Measurements from ENCODE around the gene KRTAP12-2.

DNA sequence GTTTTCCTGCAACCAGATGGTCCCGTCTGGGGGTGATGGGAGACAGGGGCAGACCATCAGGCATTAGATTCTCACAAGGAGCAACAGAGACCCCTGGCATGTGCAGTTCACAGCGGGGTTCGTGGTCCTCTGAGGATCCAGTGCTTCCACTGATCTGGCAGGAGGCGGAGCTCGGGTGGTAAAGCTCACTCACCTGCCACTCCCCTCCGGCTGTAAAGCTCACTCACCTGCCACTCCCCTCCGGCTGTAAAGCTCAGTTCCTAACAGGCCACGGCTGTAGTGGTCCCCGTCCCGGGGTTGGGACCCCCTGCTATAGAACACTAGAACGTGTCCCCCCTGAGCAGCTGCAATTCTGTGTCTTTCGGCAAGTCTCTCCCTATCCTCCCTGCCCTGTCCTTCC lies 34.8 kb upstream of the KRTAP12-2 start:
- TF ChIP-seq CTCF (conservative IDR thresholded peaks at IDR 0.05 in 1 of 2, IDR thresholded peaks at IDR 0.05 in 1 of 2; ENCODE audit: extremely low read depth in 1 of 2, insufficient read depth in 1 of 2, low read depth in 1 of 2, low read length in 2 of 2) (no peak), EZH2 (IDR thresholded peaks at IDR 0.05; ENCODE audit: borderline replicate concordance, low read length) (no peak)

Measured in mammary epithelial cell (primary cell).